Mesenchymal stem cell (in vitro differentiated cells and primary cell): ENCODE data around the gene FNIP2.

Experiments used
- DNase-seq: peaks from one replicate; pipeline ENCODE4 v3.0.0-alpha.2; 2013
- H2AFZ ChIP-seq: one replicate; pipeline ENCODE4 v1.6.1; 2013; ENCODE audit warnings: low read depth, mild to moderate bottlenecking, control low read depth, inconsistent platforms, low read length, moderate library complexity
- H2AK5ac ChIP-seq: 2 replicates; pipeline ENCODE4 v1.6.1; 2013; ENCODE audit warnings: low read length, moderate library complexity, mild to moderate bottlenecking, inconsistent platforms; ENCODE audit not compliant: severe bottlenecking
- H2BK120ac ChIP-seq: one replicate; pipeline ENCODE4 v1.6.1; 2013; ENCODE audit warnings: low read depth, mild to moderate bottlenecking, inconsistent platforms, low read length, moderate library complexity
- H2BK12ac ChIP-seq, 2 experiments: one replicate each; pipeline ENCODE4 v1.6.1; 2013; ENCODE audit warnings: inconsistent platforms in 2 of 2, low read length in 2 of 2, mild to moderate bottlenecking in 2 of 2, moderate library complexity in 2 of 2, control low read depth in 1 of 2
- H2BK15ac ChIP-seq: one replicate; pipeline ENCODE4 v1.6.1; 2013; ENCODE audit warnings: mild to moderate bottlenecking, low read depth, inconsistent platforms; ENCODE audit not compliant: poor library complexity, severe bottlenecking
- H2BK5ac ChIP-seq: 2 replicates; pipeline ENCODE4 v1.6.1; 2013; ENCODE audit warnings: low read depth, mild to moderate bottlenecking, low read length, control low read depth, inconsistent platforms; ENCODE audit not compliant: poor library complexity, severe bottlenecking
- H3K14ac ChIP-seq, 2 experiments: one replicate each; pipeline ENCODE4 v1.6.1; 2013; ENCODE audit warnings: inconsistent platforms in 2 of 2, low read length in 2 of 2, control low read depth in 1 of 2, mild to moderate bottlenecking in 1 of 2, moderate library complexity in 1 of 2
- H3K18ac ChIP-seq, 2 experiments: one replicate each; pipeline ENCODE4 v1.6.1; 2013; ENCODE audit warnings: inconsistent platforms in 2 of 2, low read length in 2 of 2, control low read depth in 1 of 2, low read depth in 1 of 2, mild to moderate bottlenecking in 1 of 2
- H3K23ac ChIP-seq, 2 experiments: one replicate each; pipeline ENCODE4 v1.6.1; 2013; ENCODE audit warnings: inconsistent platforms in 2 of 2, low read length in 2 of 2, mild to moderate bottlenecking in 2 of 2, moderate library complexity in 2 of 2, control low read depth in 1 of 2
- H3K27ac ChIP-seq: 2 replicates; pipeline ENCODE4 v1.5.1; 2013; ENCODE audit warnings: mild to moderate bottlenecking, moderate library complexity, low read length, control low read depth, inconsistent platforms; ENCODE audit not compliant: poor library complexity, severe bottlenecking
- H3K27me3 ChIP-seq, 2 experiments: 2 replicates each; pipeline versions ENCODE4 v1.6.1 to v1.7.0; 2013; ENCODE audit warnings: low read length in 2 of 2, mild to moderate bottlenecking in 2 of 2, moderate library complexity in 2 of 2, control low read depth in 1 of 2, inconsistent platforms in 1 of 2; ENCODE audit not compliant: control insufficient read depth in 1 of 2, insufficient read depth in 1 of 2
- H3K36me3 ChIP-seq, 2 experiments: 2 replicates each; pipeline versions ENCODE4 v1.6.1 to v1.7.0; 2013; ENCODE audit warnings: low read length in 2 of 2, control low read depth in 1 of 2, inconsistent platforms in 1 of 2, low read depth in 1 of 2, mild to moderate bottlenecking in 1 of 2; ENCODE audit not compliant: insufficient read depth in 2 of 2, control insufficient read depth in 1 of 2
- H3K4ac ChIP-seq, 2 experiments: one replicate each; pipeline ENCODE4 v1.6.1; 2013; ENCODE audit warnings: inconsistent platforms in 2 of 2, low read length in 2 of 2, mild to moderate bottlenecking in 2 of 2, moderate library complexity in 2 of 2, control low read depth in 1 of 2, low read depth in 1 of 2
- H3K4me1 ChIP-seq: 2 replicates; pipeline ENCODE4 v1.6.1; 2013; ENCODE audit warnings: low read depth, low read length, control low read depth; ENCODE audit not compliant: control insufficient read depth, insufficient read depth
- H3K4me2 ChIP-seq: 2 replicates; pipeline ENCODE4 v1.6.1; 2013; ENCODE audit warnings: low read length, mild to moderate bottlenecking, inconsistent platforms; ENCODE audit not compliant: poor library complexity, severe bottlenecking
- H3K4me3 ChIP-seq, 2 experiments: 2 replicates each; pipeline versions ENCODE4 v1.5.1 to v1.7.0; 2013; ENCODE audit warnings: low read length in 2 of 2, mild to moderate bottlenecking in 2 of 2, control low read depth in 1 of 2, low read depth in 1 of 2; ENCODE audit not compliant: insufficient read depth in 1 of 2
- H3K79me1 ChIP-seq: replicated peaks from 2 replicates; pipeline ENCODE4 v1.6.1; 2013; ENCODE audit warnings: mild to moderate bottlenecking, control low read depth, low read length, inconsistent platforms; ENCODE audit not compliant: poor library complexity, severe bottlenecking
- H3K9ac ChIP-seq: 2 replicates; pipeline ENCODE4 v1.7.0; 2013; ENCODE audit warnings: mild to moderate bottlenecking, low read length, moderate library complexity
- H3K9me3 ChIP-seq: 2 replicates; pipeline ENCODE4 v1.7.0; 2013; ENCODE audit warnings: mild to moderate bottlenecking, low read length; ENCODE audit not compliant: control insufficient read depth
- H4K8ac ChIP-seq: one replicate; pipeline ENCODE4 v1.6.1; 2013; ENCODE audit warnings: inconsistent platforms, mild to moderate bottlenecking, low read length, moderate library complexity
- H4K91ac ChIP-seq: one replicate; pipeline ENCODE4 v1.6.1; 2013; ENCODE audit warnings: mild to moderate bottlenecking, low read length, inconsistent platforms
- WGBS: methylation state at CpG from one replicate; pipeline ENCODE4 v1.1.7; 2013; ENCODE audit warnings: mixed read lengths; 5-methylcytosine and 5-hydroxymethylcytosine counted together

Gene FNIP2

GRCh38 chr4:158729716-158730559 is 38.9 kb upstream of the FNIP2 start:
- no peaks in the 10 kb centered on the region for H3K36me3 ChIP-seq
- H2BK120ac ChIP-seq: peak overlapping the region; percentile 49
- H2AK5ac ChIP-seq: no peak overlapping the region
- DNase-seq: peak; percentile 75
- H2AFZ ChIP-seq: no peak overlapping the region
- no peak overlapping the region for H2BK12ac ChIP-seq
- no peak overlapping the region for H3K4ac ChIP-seq
- no peak overlapping the region for H4K8ac ChIP-seq
- no peak overlapping the region for H2BK15ac ChIP-seq
- no peak overlapping the region for H4K91ac ChIP-seq
- no peak overlapping the region for H3K4me3 ChIP-seq
- no peak overlapping the region for H2BK5ac ChIP-seq
- peaks cover 0 to 6% of the 10 kb centered on the region in 2 experiments for H3K27me3 ChIP-seq
- H3K4me1 ChIP-seq: no peaks in the 10 kb centered on the region
- H3K79me1 ChIP-seq: no peaks in the 10 kb centered on the region
- H3K18ac ChIP-seq: no peak overlapping the region
- H3K23ac ChIP-seq: no peak overlapping the region
- H3K9ac ChIP-seq: peak overlapping the region; percentile 36
- H3K14ac ChIP-seq: no peak overlapping the region
- no peak overlapping the region for H3K27ac ChIP-seq
- WGBS: 16% methylated on average over 4 of the region's 5 CpGs
- H3K4me2 ChIP-seq: no peak overlapping the region
- H3K9me3 ChIP-seq: no peaks in the 10 kb centered on the region

GRCh38 chr4:158738866-158739265 is 30.0 kb upstream of the FNIP2 start:
- H3K9ac ChIP-seq: no peak overlapping the region
- H3K36me3 ChIP-seq: no peaks in the 10 kb centered on the region
- no peak overlapping the region for H2BK12ac ChIP-seq
- H2BK15ac ChIP-seq: no peak overlapping the region
- 100% methylated on average over 1 of the region's 2 CpGs for WGBS
- H3K23ac ChIP-seq: no peak overlapping the region
- DNase-seq: no peak
- H3K27ac ChIP-seq: no peak overlapping the region
- no peak overlapping the region for H3K4ac ChIP-seq
- H3K14ac ChIP-seq: no peak overlapping the region
- no peak overlapping the region for H2BK5ac ChIP-seq
- H3K4me1 ChIP-seq: no peaks in the 10 kb centered on the region
- no peaks in the 10 kb centered on the region for H3K79me1 ChIP-seq
- no peak overlapping the region for H3K18ac ChIP-seq
- no peak overlapping the region for H4K8ac ChIP-seq
- no peak overlapping the region for H2AFZ ChIP-seq
- no peak overlapping the region for H2AK5ac ChIP-seq
- no peaks in the 10 kb centered on the region for H3K9me3 ChIP-seq
- no peak overlapping the region for H4K91ac ChIP-seq
- no peaks in the 10 kb centered on the region for H3K27me3 ChIP-seq
- H3K4me3 ChIP-seq: no peak overlapping the region
- no peak overlapping the region for H2BK120ac ChIP-seq
- no peak overlapping the region for H3K4me2 ChIP-seq

- no peak overlapping the region for H2BK12ac ChIP-seq
- H3K27ac ChIP-seq: no peak overlapping the region
- H2BK15ac ChIP-seq: no peak overlapping the region
- H2BK120ac ChIP-seq: no peak overlapping the region
- H2BK5ac ChIP-seq: no peak overlapping the region
- no peak overlapping the region for H4K8ac ChIP-seq
- H3K18ac ChIP-seq: no peak overlapping the region
- no peaks in the 10 kb centered on the region for H3K27me3 ChIP-seq
- WGBS: 100% methylated on average over 2 of the region's 2 CpGs
- no peak overlapping the region for H2AK5ac ChIP-seq
- H3K36me3 ChIP-seq: no peaks in the 10 kb centered on the region
- H3K4me1 ChIP-seq: no peaks in the 10 kb centered on the region
- no peaks in the 10 kb centered on the region for H3K79me1 ChIP-seq
- no peaks in the 10 kb centered on the region for H3K9me3 ChIP-seq
- no peak overlapping the region for H3K23ac ChIP-seq
- no peak overlapping the region for H3K4me3 ChIP-seq
- H4K91ac ChIP-seq: no peak overlapping the region
- H2AFZ ChIP-seq: no peak overlapping the region
- H3K4me2 ChIP-seq: no peak overlapping the region
- no peak overlapping the region for H3K4ac ChIP-seq
- no peak for DNase-seq
- no peak overlapping the region for H3K9ac ChIP-seq
- no peak overlapping the region for H3K14ac ChIP-seq
These were observed 29.2 kb upstream of the FNIP2 start for GRCh38 chr4:158739600-158739999.

GRCh38 chr4:158741326-158742021 is 27.4 kb upstream of the FNIP2 start:
- H3K4me3 ChIP-seq: no peak overlapping the region
- no peaks in the 10 kb centered on the region for H3K79me1 ChIP-seq
- H2BK12ac ChIP-seq: no peak overlapping the region
- H2AFZ ChIP-seq: no peak overlapping the region
- H3K4me1 ChIP-seq: no peaks in the 10 kb centered on the region
- no peaks in the 10 kb centered on the region for H3K9me3 ChIP-seq
- H3K14ac ChIP-seq: no peak overlapping the region
- H3K4ac ChIP-seq: no peak overlapping the region
- H3K27me3 ChIP-seq: no peaks in the 10 kb centered on the region
- H3K18ac ChIP-seq: no peak overlapping the region
- H3K23ac ChIP-seq: no peak overlapping the region
- no peak overlapping the region for H2BK15ac ChIP-seq
- DNase-seq: no peak
- no peak overlapping the region for H3K27ac ChIP-seq
- H2BK120ac ChIP-seq: no peak overlapping the region
- WGBS: 90% methylated on average over 2 of the region's 3 CpGs
- H3K36me3 ChIP-seq: no peaks in the 10 kb centered on the region
- H2AK5ac ChIP-seq: no peak overlapping the region
- no peak overlapping the region for H4K91ac ChIP-seq
- H4K8ac ChIP-seq: no peak overlapping the region
- H3K4me2 ChIP-seq: no peak overlapping the region
- H2BK5ac ChIP-seq: no peak overlapping the region
- no peak overlapping the region for H3K9ac ChIP-seq
